ENCODE results near the gene NME2.

NME2 gene

DNA sequence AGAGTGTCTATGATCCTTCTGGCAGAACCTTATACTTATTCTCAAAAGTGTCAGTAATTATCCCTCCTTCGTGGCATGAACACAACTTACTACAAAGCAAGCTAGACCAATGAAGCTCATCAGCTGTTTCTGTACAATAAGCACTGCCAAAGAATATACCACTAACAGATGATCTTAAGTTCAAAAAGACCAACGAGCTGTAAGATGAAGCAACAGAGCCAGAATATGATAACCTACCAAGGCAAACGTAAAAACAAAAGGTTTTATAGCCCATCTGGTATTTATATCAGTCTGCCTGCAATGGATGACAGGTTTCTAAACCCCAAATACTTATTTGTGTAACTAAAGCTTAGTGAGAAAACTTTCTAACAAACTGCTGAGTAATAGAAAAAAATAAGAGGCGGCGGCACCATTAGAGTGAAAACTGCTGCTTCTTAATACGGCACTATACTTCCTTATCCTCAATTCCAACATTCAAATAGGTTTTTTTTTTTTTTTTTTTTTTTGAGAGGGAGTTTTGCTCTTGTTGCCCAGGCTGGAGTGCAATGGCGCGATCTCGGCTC lies 22.1 kb downstream of the NME2 start:
- Histone ChIP-seq H3K9me3 (ENCODE audit: insufficient read depth, low read length, severe bottlenecking) (no peaks in the 10 kb centered on the region), H3K4me2 (ENCODE audit: insufficient read depth, low read length) (no peak overlapping the region), H3K9ac (ENCODE audit: low read depth, low read length) (no peak overlapping the region), H3K4me3 (ENCODE audit: low read depth in 1 of 2, low read length in 2 of 2) (no peak overlapping the region), H2AFZ (ENCODE audit: low read depth, low read length) (no peak overlapping the region), H3K79me2 (ENCODE audit: insufficient read depth, low read length) (no peaks in the 10 kb centered on the region), H3K36me3 (ENCODE audit: insufficient read depth, low read length) (peaks cover 84% of the 10 kb centered on the region), H3K27me3 (ENCODE audit: insufficient read depth, low read length, poor library complexity) (no peaks in the 10 kb centered on the region), H3K27ac (ENCODE audit: low read length) (no peak overlapping the region), H4K20me1 (ENCODE audit: insufficient read depth, low read length) (no peaks in the 10 kb centered on the region), H3K4me1 (ENCODE audit: insufficient read depth, low read length) (no peaks in the 10 kb centered on the region)
- no peak for TF ChIP-seq EZH2 (IDR thresholded peaks at IDR 0.05; ENCODE audit: borderline replicate concordance, low read depth, low read length, severe bottlenecking)
- TF ChIP-seq, protein P1, sequence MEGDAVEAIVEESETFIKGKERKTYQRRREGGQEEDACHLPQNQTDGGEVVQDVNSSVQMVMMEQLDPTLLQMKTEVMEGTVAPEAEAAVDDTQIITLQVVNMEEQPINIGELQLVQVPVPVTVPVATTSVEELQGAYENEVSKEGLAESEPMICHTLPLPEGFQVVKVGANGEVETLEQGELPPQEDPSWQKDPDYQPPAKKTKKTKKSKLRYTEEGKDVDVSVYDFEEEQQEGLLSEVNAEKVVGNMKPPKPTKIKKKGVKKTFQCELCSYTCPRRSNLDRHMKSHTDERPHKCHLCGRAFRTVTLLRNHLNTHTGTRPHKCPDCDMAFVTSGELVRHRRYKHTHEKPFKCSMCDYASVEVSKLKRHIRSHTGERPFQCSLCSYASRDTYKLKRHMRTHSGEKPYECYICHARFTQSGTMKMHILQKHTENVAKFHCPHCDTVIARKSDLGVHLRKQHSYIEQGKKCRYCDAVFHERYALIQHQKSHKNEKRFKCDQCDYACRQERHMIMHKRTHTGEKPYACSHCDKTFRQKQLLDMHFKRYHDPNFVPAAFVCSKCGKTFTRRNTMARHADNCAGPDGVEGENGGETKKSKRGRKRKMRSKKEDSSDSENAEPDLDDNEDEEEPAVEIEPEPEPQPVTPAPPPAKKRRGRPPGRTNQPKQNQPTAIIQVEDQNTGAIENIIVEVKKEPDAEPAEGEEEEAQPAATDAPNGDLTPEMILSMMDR (IDR thresholded peaks at IDR 0.05; ENCODE audit: borderline replicate concordance, extremely low read depth, low read length, poor library complexity, severe bottlenecking): no peak
- ATAC-seq (ENCODE audit: insufficient read depth, low read depth) (no peak), DNase-seq (no peak)

DNA sequence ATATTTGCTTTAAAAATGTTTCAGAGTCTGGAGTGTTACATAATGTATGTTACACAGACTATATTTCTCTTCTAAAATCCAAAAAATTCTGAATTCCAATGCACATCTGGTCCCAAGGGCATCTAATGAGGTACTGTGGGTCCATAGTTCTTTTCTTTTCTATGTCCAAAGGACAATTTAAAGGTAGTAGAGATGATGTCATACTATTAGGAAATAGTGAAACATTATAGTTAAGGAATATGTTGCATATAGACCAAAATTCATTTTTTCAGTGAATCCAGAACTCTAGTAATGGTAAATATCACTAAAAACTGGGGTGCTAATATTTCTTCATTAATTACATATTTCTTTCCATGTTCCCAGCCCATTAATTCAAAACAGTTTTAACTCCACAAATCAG lies 23.0 kb downstream of the NME2 start:
- DNase-seq (no peak), ATAC-seq (ENCODE audit: insufficient read depth, low read depth) (no peak)
- no peak overlapping the region for H3K9ac ChIP-seq (ENCODE audit: low read depth, low read length)
- no peaks in the 10 kb centered on the region for H3K4me1 ChIP-seq (ENCODE audit: insufficient read depth, low read length)
- no peak overlapping the region for H3K27ac ChIP-seq (ENCODE audit: low read length)
- H3K4me2 ChIP-seq (ENCODE audit: insufficient read depth, low read length): no peak overlapping the region
- H2AFZ ChIP-seq (ENCODE audit: low read depth, low read length): no peak overlapping the region
- peaks cover 84% of the 10 kb centered on the region for H3K36me3 ChIP-seq (ENCODE audit: insufficient read depth, low read length)
- H3K27me3 ChIP-seq (ENCODE audit: insufficient read depth, low read length, poor library complexity): no peaks in the 10 kb centered on the region
- H3K4me3 ChIP-seq (ENCODE audit: low read depth in 1 of 2, low read length in 2 of 2): no peak overlapping the region
- H3K79me2 ChIP-seq (ENCODE audit: insufficient read depth, low read length): no peaks in the 10 kb centered on the region
- H3K9me3 ChIP-seq (ENCODE audit: insufficient read depth, low read length, severe bottlenecking): no peaks in the 10 kb centered on the region
- H4K20me1 ChIP-seq (ENCODE audit: insufficient read depth, low read length): no peaks in the 10 kb centered on the region
- no peak for TF ChIP-seq EZH2 (IDR thresholded peaks at IDR 0.05; ENCODE audit: borderline replicate concordance, low read depth, low read length, severe bottlenecking)
- TF ChIP-seq, protein P1 (IDR thresholded peaks at IDR 0.05; ENCODE audit: borderline replicate concordance, extremely low read depth, low read length, poor library complexity, severe bottlenecking): no peak

DNA sequence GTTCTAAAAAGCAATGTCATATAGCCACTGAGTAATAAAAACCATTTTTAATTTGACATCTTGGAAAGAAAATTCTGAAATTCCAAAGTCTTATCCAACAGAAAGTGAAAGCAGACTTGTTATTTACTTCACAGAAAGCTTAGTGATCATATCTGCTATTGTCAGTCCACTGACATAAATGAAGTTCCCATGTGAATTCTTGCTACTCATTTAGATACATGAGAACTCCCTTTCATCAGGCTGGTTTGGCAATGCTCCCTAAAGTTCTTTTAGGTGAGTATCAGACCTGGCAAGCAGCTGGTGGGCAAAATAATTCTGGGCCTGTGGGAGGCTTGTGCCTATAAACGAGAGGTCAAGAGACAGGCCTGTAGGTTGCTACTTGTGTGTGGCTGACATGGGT lies 23.4 kb downstream of the NME2 start:
- Histone ChIP-seq H3K4me1 (ENCODE audit: insufficient read depth, low read length) (no peaks in the 10 kb centered on the region), H3K4me2 (ENCODE audit: insufficient read depth, low read length) (no peak overlapping the region), H3K9me3 (ENCODE audit: insufficient read depth, low read length, severe bottlenecking) (no peaks in the 10 kb centered on the region), H3K36me3 (ENCODE audit: insufficient read depth, low read length) (peaks cover 84% of the 10 kb centered on the region), H4K20me1 (ENCODE audit: insufficient read depth, low read length) (no peaks in the 10 kb centered on the region), H3K27me3 (ENCODE audit: insufficient read depth, low read length, poor library complexity) (no peaks in the 10 kb centered on the region), H3K9ac (ENCODE audit: low read depth, low read length) (no peak overlapping the region), H2AFZ (ENCODE audit: low read depth, low read length) (no peak overlapping the region), H3K27ac (ENCODE audit: low read length) (no peak overlapping the region), H3K79me2 (ENCODE audit: insufficient read depth, low read length) (no peaks in the 10 kb centered on the region), H3K4me3 (ENCODE audit: low read depth in 1 of 2, low read length in 2 of 2) (no peak overlapping the region)
- no peak for DNase-seq
- ATAC-seq (ENCODE audit: insufficient read depth, low read depth): no peak
- TF ChIP-seq, protein P1 (IDR thresholded peaks at IDR 0.05; ENCODE audit: borderline replicate concordance, extremely low read depth, low read length, poor library complexity, severe bottlenecking): no peak
- TF ChIP-seq EZH2 (IDR thresholded peaks at IDR 0.05; ENCODE audit: borderline replicate concordance, low read depth, low read length, severe bottlenecking): no peak

DNA sequence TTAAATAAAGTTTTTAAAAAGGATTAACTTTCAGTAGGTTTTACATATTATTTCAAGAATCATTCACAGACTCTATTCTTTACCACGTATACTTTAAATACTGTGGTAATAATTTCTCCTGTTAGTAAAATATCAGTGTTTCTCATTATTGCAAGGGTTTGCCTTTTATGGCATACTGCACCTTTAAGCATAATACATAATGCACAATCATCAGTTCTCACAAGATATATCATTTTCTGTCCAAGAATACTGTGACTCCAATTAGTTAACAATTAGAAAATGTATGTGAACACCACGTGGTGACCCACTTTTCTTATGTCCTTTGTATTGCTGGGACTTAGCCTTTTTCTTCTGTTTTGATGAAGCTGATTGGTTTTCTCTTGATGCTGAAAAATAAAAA lies 25.7 kb downstream of the NME2 start:
- no peak for DNase-seq

More for the DNA sequence above, 25.7 kb downstream of the NME2 start:
- Histone ChIP-seq H3K4me2 (ENCODE audit: insufficient read depth, low read length) (no peak overlapping the region), H3K4me3 (ENCODE audit: low read depth in 1 of 2, low read length in 2 of 2) (no peak overlapping the region), H3K27me3 (ENCODE audit: insufficient read depth, low read length, poor library complexity) (no peaks in the 10 kb centered on the region), H3K4me1 (ENCODE audit: insufficient read depth, low read length) (no peaks in the 10 kb centered on the region), H4K20me1 (ENCODE audit: insufficient read depth, low read length) (no peaks in the 10 kb centered on the region), H3K9ac (ENCODE audit: low read depth, low read length) (no peak overlapping the region), H3K36me3 (ENCODE audit: insufficient read depth, low read length) (peaks cover 79% of the 10 kb centered on the region), H3K79me2 (ENCODE audit: insufficient read depth, low read length) (no peaks in the 10 kb centered on the region), H3K27ac (ENCODE audit: low read length) (no peak overlapping the region), H3K9me3 (ENCODE audit: insufficient read depth, low read length, severe bottlenecking) (no peaks in the 10 kb centered on the region), H2AFZ (ENCODE audit: low read depth, low read length) (no peak overlapping the region)
- no peak for ATAC-seq (ENCODE audit: insufficient read depth, low read depth)
- TF ChIP-seq, protein P1 (IDR thresholded peaks at IDR 0.05; ENCODE audit: borderline replicate concordance, extremely low read depth, low read length, poor library complexity, severe bottlenecking): no peak

Data from DND-41 (cell line).